ENCODE data around the gene ISL2. TPM values are rescaled to one million over a fixed set of nuclear protein-coding genes. Genes with fewer than 3 reads are reported as not detected.

ISL2 gene
- total RNA-seq, 2 experiments from 2014 or later, result 3.7 TPM

DNA sequence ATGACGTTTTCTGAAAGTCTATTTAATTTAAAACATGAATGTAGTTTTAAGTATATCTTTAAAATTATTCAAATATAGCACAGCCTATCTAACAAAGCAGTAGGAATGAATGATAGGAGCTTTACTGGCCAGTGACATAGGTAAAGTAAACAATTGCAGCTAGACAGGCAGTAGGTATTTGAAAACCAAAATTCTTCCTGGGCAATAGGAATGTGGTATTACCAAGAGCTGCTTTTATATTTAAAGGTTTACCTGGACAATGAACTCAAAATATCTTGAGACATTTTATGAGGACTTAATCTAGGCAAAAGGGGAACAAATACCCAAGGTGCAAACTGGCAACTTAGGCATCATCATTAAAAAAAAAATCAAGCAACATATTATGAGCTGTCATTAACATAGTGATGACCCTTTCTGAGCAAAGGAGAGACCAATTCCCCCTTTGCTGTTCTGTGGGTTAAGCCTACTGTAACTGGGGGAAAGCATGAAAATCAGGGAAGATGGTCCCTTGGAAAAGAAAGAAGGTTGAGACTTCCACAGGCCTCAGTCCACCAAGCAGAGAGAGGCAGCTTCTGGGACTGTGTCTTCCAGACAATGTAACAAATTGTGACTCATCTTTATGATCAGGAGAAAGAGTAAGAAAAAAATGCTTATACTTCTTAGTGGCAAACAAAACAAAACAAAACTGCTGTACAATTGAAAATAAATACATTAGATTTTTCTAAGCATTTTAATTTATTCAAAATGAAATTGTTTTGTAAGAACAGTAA lies 12.9 kb downstream of the ISL2 start:
- Mint-ChIP-seq H3K36me3 (ENCODE audit: low read depth) (peaks cover 12% of the 10 kb centered on the region), H3K9me3 (no peaks in the 10 kb centered on the region), H3K4me1 (peaks cover 8% of the 10 kb centered on the region), H3K27me3 (peaks cover 35% of the 10 kb centered on the region), H3K27ac (no peak overlapping the region), H3K4me3 (no peak overlapping the region)
- CTCF ChIA-PET, result no interaction called here
- POLR2A ChIA-PET, result interaction anchor here (0.9 kb wide), 1 partner anchor 11 kb away, joined by 3 read pairs; no protein-coding TSS in a partner anchor
- no peak for DNase-seq

DNA sequence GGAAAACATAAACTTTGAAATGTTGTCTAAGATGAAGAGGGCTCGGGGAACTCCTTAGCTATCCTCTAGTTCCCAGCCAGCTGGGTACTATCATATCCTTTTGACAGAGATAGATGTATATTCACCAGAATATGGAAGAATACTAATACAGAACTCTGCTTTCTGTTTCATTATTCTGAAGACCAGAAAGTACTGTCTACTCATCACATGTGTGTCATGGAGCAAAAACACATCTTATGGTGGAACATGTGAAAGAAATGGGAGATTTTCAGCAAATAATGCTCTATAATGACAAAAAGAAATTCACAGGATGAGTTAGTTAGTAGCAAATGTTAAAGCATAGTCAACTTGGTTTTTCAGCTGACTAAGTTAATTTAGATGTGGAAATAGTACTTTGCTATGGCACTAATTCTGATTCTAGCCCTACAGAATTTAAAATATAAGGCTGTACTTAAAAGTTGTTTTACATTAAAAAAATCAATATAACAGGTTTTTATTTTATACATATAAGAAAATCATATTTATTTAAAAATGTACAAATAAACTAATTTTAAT lies 16.5 kb downstream of the ISL2 start:
- POLR2A ChIA-PET, result no interaction called here

DNA sequence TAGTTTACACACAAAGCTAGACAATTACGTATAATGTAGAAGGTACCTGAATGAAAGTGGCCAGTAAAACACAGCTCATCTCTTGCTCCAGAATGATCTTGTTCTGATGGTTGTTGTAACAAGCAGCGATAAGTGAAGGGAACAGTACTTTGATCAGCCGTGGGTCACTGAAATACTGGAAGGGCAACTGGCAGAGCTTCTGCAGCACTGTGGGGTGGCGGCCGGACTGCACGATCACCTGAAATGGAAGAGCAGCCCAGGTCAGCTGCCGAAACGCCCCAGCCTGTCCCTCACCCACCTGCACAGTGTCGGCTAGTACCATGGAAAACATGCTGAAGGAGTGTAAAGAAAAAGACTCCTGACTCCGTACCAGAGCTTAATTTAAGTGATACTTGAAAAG lies 17.3 kb downstream of the ISL2 start:
- H3K9me3 Mint-ChIP-seq, result no peaks in the 10 kb centered on the region
- no peak overlapping the region for H3K4me3 Mint-ChIP-seq
- POLR2A ChIA-PET, result no interaction called here
- H3K27ac Mint-ChIP-seq, result no peak overlapping the region
- H3K4me1 Mint-ChIP-seq, result no peaks in the 10 kb centered on the region
- no peaks in the 10 kb centered on the region for H3K36me3 Mint-ChIP-seq (ENCODE audit: low read depth)
- H3K27me3 Mint-ChIP-seq, result peaks cover 6% of the 10 kb centered on the region
- CTCF ChIA-PET, result interaction anchor here (0.6 kb wide), 1 partner anchor 200 kb away, joined by 3 read pairs; no protein-coding TSS in a partner anchor
- no peak for DNase-seq

More for the DNA sequence above, 16.5 kb downstream of the ISL2 start:
- Mint-ChIP-seq H3K4me3 (no peak overlapping the region), H3K9me3 (no peaks in the 10 kb centered on the region), H3K36me3 (ENCODE audit: low read depth) (no peaks in the 10 kb centered on the region), H3K27me3 (peaks cover 9% of the 10 kb centered on the region), H3K27ac (no peak overlapping the region), H3K4me1 (no peaks in the 10 kb centered on the region)
- no peak for DNase-seq
- CTCF ChIA-PET, result no interaction called here

DNA sequence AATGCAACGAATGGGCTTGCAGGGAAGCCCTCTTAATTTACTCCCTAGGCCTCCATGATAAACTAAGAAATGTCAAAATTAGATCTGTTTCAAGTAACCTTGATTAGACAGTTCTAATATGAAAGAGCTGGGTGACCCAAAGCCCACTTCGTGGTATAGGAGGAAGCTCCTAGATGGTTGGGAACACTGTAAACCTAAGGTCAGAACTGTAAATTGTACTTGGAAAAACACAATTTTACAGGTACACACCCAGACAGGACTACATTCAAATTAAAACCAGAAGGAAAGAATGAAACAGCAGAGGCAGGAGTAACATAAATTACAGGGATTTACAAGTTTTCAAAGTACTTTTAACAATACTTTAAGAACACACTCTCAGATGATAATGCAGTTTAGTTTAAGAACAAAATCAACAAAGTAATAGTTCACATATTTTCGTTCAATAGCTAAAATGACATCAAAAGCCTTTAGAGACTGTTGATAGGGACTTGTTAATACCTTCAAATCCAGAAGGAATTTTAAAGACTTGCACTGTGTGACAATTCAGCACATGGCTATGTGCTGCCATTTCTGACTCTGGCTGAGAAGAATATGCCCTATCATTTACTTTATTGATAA lies 18.4 kb downstream of the ISL2 start:
- H3K4me1 Mint-ChIP-seq, result no peaks in the 10 kb centered on the region
- H3K4me3 Mint-ChIP-seq, result no peak overlapping the region
- no peak for DNase-seq
- ChIA-PET POLR2A (no interaction called here), CTCF (interaction anchor here (0.6 kb wide), 1 partner anchor 199 kb away, joined by 3 read pairs; no protein-coding TSS in a partner anchor)
- H3K27ac Mint-ChIP-seq, result no peak overlapping the region
- H3K27me3 Mint-ChIP-seq, result peaks cover 2% of the 10 kb centered on the region
- H3K9me3 Mint-ChIP-seq, result no peaks in the 10 kb centered on the region
- H3K36me3 Mint-ChIP-seq (ENCODE audit: low read depth), result no peaks in the 10 kb centered on the region

DNA sequence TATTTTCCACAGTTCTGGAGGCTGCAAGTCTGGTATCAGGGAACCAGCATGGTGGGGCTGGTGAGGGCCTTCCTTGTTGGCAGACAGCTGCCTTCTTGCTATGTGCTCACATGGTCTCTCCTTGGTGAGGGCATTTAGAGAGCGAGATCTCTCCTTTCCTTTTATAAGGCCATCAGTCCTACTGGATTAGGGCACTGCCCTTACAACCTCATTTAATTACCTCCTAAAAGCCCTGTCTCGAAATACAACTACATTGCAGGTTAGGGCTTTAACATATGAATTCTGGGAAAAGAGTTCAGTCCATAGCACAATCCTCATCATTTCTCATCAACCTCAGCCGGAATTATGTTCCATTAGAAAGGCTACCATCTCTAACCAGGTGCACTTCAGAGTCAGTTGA lies 21.9 kb downstream of the ISL2 start:
- ChIA-PET CTCF (no interaction called here), POLR2A (no interaction called here)
- Mint-ChIP-seq H3K4me3 (no peak overlapping the region), H3K9me3 (no peaks in the 10 kb centered on the region), H3K27ac (no peak overlapping the region), H3K36me3 (ENCODE audit: low read depth) (no peaks in the 10 kb centered on the region), H3K27me3 (no peaks in the 10 kb centered on the region), H3K4me1 (no peaks in the 10 kb centered on the region)
- DNase-seq, result no peak

DNA sequence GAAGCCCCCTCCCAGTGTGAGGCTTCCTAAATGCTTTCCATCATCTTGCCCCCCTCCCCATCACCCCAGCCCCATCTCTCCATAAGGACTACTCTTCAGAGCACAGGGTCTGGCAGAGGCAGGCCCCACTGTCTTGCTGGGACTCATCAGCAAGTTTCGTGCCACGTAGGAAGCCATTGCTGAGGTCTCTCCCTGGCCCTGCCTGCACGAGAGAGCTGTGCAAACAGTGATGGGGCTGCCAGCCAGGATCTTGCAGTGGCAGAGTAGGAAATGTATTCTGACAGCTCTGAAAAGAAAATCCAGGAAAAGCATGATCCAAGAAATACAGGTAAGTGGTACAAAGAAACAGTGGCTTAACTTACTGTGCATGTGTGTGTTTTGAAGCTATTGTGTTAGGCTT lies 22.6 kb downstream of the ISL2 start:
- Mint-ChIP-seq H3K27me3 (no peaks in the 10 kb centered on the region), H3K4me3 (no peak overlapping the region), H3K4me1 (no peaks in the 10 kb centered on the region), H3K27ac (no peak overlapping the region), H3K36me3 (ENCODE audit: low read depth) (no peaks in the 10 kb centered on the region), H3K9me3 (no peaks in the 10 kb centered on the region)
- ChIA-PET POLR2A (no interaction called here), CTCF (no interaction called here)
- DNase-seq, result no peak

DNA sequence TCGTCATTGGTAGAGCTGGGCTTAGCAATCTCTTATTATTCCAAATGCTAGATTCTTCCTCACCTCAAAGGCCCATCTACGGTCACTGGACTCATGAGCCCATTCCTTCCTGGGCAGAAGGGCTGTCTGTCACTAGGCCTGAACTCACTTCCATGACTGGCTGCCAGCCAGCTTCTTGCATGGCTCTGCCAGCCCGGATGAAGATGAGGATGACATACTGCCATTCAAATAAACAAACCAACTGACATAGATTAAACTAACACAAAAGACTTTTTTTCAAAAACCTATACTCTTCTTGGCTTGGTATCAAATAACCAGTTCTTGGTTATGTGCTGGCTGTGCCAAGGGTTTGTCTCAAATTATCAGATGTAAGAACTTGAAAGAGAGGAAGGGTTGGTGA lies 23.8 kb downstream of the ISL2 start:
- ChIA-PET CTCF (no interaction called here), POLR2A (no interaction called here)
- Mint-ChIP-seq H3K27me3 (no peaks in the 10 kb centered on the region), H3K4me3 (no peak overlapping the region), H3K36me3 (ENCODE audit: low read depth) (no peaks in the 10 kb centered on the region), H3K9me3 (no peaks in the 10 kb centered on the region), H3K4me1 (no peaks in the 10 kb centered on the region), H3K27ac (no peak overlapping the region)
- DNase-seq, result no peak

DNA sequence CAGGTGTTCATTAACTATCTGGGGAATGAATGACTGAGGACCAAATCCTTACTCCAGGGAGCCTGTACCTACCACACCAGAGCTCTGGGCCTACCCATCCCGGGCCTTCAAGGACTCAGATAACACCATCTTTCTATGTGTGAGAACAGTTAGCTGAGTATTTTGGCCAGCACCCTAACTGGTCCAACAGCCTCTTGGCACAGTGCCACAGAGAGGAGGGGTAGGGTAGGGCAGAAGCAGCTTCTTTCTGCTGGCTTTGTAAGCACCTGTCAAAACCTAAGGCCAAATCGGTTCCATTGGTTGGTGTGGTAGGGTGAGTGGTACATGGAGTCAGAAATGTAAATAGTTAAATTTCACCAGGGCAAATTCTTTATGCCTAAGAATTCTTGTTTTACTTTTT lies 26.7 kb downstream of the ISL2 start:
- ChIA-PET POLR2A (no interaction called here), CTCF (interaction anchor here (0.5 kb wide), 1 partner anchor 56 kb away, joined by 4 read pairs; no protein-coding TSS in a partner anchor)
- no peaks in the 10 kb centered on the region for H3K27me3 Mint-ChIP-seq
- DNase-seq, result no peak
- no peaks in the 10 kb centered on the region for H3K4me1 Mint-ChIP-seq
- H3K36me3 Mint-ChIP-seq (ENCODE audit: low read depth), result no peaks in the 10 kb centered on the region
- H3K27ac Mint-ChIP-seq, result no peak overlapping the region
- no peaks in the 10 kb centered on the region for H3K9me3 Mint-ChIP-seq
- no peak overlapping the region for H3K4me3 Mint-ChIP-seq

DNA sequence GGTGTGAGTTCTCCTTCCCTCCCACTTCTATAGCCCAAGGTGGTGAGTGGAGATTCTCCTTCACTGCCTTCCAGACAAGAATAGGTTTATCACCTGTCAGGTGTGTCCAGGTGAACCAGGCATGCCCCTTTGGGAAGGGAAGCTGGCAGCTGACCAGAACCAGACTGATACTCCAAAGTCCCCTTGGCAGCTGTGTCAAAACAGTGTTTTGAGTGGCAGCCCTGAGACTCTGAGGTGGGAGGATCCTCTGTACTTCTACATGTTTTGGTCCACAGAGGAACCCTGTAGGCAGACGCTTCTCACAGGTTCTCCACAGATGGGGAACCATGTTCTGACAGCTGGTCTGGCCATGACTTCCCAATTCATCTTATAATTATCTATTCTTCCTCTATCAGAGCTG lies 30.1 kb downstream of the ISL2 start:
- H3K4me1 Mint-ChIP-seq, result no peaks in the 10 kb centered on the region
- H3K9me3 Mint-ChIP-seq, result no peaks in the 10 kb centered on the region
- CTCF ChIA-PET, result no interaction called here
- POLR2A ChIA-PET, result no interaction called here
- no peak for DNase-seq
- H3K27ac Mint-ChIP-seq, result no peak overlapping the region
- H3K4me3 Mint-ChIP-seq, result no peak overlapping the region
- no peaks in the 10 kb centered on the region for H3K36me3 Mint-ChIP-seq (ENCODE audit: low read depth)
- no peaks in the 10 kb centered on the region for H3K27me3 Mint-ChIP-seq

DNA sequence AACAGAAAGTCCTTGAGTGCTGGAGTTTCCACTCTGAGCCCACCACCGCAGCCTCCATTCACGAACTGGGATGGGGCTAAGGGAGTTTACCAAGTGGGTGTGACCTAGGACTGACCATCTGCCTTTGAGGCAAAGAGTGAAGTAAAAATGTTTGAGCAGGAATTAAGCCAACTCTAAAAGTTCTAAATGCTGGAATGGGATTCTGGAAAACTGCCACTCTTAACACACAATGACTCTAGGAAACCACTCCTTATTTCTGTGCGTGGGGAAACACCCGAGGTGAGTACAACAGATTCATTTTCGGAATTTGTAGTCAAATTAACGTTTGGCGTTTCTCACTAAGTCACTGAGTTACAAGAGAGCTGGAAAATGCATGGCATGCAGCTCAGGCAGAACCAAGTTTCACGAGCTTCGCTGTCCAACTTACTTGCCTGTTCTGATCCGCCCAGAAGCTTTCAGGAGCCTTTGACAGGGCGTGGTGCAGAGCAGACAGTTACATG lies 31.6 kb downstream of the ISL2 start:
- no peak for DNase-seq
- Mint-ChIP-seq H3K9me3 (no peaks in the 10 kb centered on the region), H3K4me1 (no peaks in the 10 kb centered on the region), H3K27ac (no peak overlapping the region), H3K27me3 (no peaks in the 10 kb centered on the region), H3K4me3 (no peak overlapping the region), H3K36me3 (ENCODE audit: low read depth) (no peaks in the 10 kb centered on the region)
- ChIA-PET POLR2A (no interaction called here), CTCF (no interaction called here)

DNA sequence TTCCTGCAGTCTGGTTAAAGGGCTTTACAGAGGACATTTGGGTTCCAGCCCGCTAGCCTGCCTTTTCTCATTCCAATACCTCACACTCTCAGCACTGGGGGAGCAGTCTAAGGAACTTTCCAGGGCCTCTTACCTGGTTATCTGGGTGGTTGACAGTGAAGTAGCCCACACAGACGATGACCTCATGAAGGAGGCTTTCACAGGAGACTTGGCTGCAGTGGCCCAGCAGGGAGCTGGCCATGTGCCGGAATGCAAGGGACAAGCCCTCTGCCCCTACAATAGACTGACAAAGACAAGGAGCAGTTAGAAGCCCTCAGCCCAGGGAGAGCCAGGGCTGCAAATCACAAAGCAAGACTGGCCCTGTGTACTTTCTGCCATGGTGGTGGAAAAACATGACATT lies 39.5 kb downstream of the ISL2 start:
- CTCF ChIA-PET, result interaction anchor here (0.6 kb wide), 1 partner anchor 34 kb away, joined by 4 read pairs; no protein-coding TSS in a partner anchor
- POLR2A ChIA-PET, result no interaction called here
- DNase-seq, result no peak
- Mint-ChIP-seq H3K27ac (no peak overlapping the region), H3K27me3 (no peaks in the 10 kb centered on the region), H3K4me1 (no peaks in the 10 kb centered on the region), H3K36me3 (ENCODE audit: low read depth) (peaks cover 12% of the 10 kb centered on the region), H3K4me3 (no peak overlapping the region), H3K9me3 (no peaks in the 10 kb centered on the region)

DNA sequence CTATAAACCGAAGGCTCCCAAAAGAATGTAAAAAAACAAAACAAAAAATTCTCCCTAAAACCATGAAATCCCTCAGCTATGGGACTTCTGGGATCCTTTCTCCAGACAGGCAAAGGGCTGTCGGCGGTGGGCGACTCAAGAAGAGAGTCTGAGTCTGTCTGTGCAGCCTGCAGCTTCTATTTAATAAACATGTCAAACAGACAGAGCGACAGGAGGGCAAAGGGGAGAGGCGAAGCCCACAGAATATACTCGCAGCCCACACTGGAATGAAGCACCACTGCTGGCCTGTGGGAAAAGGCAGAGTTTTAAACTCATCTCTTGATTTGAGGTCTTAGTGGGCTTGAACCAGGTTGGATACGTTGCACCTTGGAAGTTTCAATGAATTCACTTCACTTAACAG lies 40.2 kb downstream of the ISL2 start:
- POLR2A ChIA-PET, result no interaction called here
- CTCF ChIA-PET, result interaction anchor here (0.6 kb wide), 1 partner anchor 33 kb away, joined by 4 read pairs; no protein-coding TSS in a partner anchor
- no peaks in the 10 kb centered on the region for H3K27me3 Mint-ChIP-seq
- H3K27ac Mint-ChIP-seq, result no peak overlapping the region
- no peak for DNase-seq
- H3K36me3 Mint-ChIP-seq (ENCODE audit: low read depth), result peaks cover 12% of the 10 kb centered on the region
- H3K9me3 Mint-ChIP-seq, result no peaks in the 10 kb centered on the region
- no peaks in the 10 kb centered on the region for H3K4me1 Mint-ChIP-seq
- H3K4me3 Mint-ChIP-seq, result no peak overlapping the region

DNA sequence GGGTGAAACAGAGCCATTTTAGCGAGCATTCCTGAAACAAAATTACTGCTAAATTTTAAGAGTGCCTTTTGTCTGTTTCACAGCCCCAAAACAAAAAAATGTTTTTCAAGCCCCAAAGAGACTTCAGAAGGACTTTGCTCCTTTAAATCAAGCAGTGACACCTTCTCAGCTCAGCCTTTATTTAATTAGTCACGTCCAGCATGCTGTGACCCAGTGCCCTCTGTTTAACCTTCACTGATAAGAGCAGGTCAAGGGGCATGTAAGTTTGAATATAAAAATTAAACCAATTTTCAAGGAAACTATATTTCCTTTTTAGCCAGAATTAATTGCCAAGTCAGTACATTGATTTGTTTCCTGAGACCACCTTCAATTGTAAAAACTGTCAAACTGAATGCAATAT lies 40.6 kb downstream of the ISL2 start:
- DNase-seq, result no peak
- ChIA-PET POLR2A (no interaction called here), CTCF (no interaction called here)
- no peak overlapping the region for H3K27ac Mint-ChIP-seq
- no peaks in the 10 kb centered on the region for H3K4me1 Mint-ChIP-seq
- peaks cover 12% of the 10 kb centered on the region for H3K36me3 Mint-ChIP-seq (ENCODE audit: low read depth)
- no peaks in the 10 kb centered on the region for H3K9me3 Mint-ChIP-seq
- no peaks in the 10 kb centered on the region for H3K27me3 Mint-ChIP-seq
- H3K4me3 Mint-ChIP-seq, result no peak overlapping the region
